Mucosa of descending colon (tissue), 3 donors: ENCODE data around the gene CNDP2. TPM values are rescaled to one million over a fixed set of nuclear protein-coding genes. Genes with fewer than 3 reads are reported as not detected.

Source experiments
- ATAC-seq: fragments of 200-7000 bp; cut with Tn5 transposase; one replicate; pipeline ENCODE4 v1.9.1; 2020; ENCODE audit warnings: mild to moderate bottlenecking, moderate library complexity
- DNase-seq, 3 donors: peaks; one replicate each; pipeline ENCODE4 v3.0.0-alpha.2; 2020
- H3K36me3 ChIP-seq: fragments of 200-600 bp; one replicate; pipeline ENCODE4 v1.8.0; 2021; ENCODE audit warnings: low read depth, mild to moderate bottlenecking
- H3K4me1 ChIP-seq: fragments of 200-600 bp; one replicate; pipeline ENCODE4 v1.8.0; 2021; ENCODE audit warnings: low read depth, mild to moderate bottlenecking
- H3K4me3 ChIP-seq: fragments of 200-600 bp; one replicate; pipeline ENCODE4 v1.8.0; 2021; ENCODE audit warnings: mild to moderate bottlenecking
- H3K9me3 ChIP-seq: fragments of 200-600 bp; one replicate; pipeline ENCODE4 v1.8.0; 2021; ENCODE audit warnings: mild to moderate bottlenecking
- CTCF ChIP-seq: fragments of 200-600 bp; IDR thresholded peaks from one replicate; pipeline ENCODE4 v1.8.0; 2022; ENCODE audit warnings: antibody characterized with exemption, mild to moderate bottlenecking
- intact Hi-C, 2 donors: fragments of 100-400 bp; cut with DNase I in 1 of 2; cut with micrococcal nuclease in 1 of 2; formaldehyde crosslinking; loops; one replicate each; pipeline versions ENCODE4 v1.11.0 to v1.11.1; 2022; cut with DNase I, micrococcal nuclease
- total RNA-seq, 3 donors: library from RNA; stranded (reverse); fragmentation: NEBNext Ultra II Directional in 2 of 3; extraction: Animal tissue kit (Norgen Biotek cat#: 25700) in 2 of 3; gene quantifications; one replicate each; pipeline versions ENCODE4 v1.2.1 to v1.2.4, GENCODE V29; 2021 to 2023
- donor health status: DM: no; HTN: no; CAD: no; lungs with moderate emphysema.
- donor health status: DM: no; HTN: no; CAD: no.
- donor health status: DM: no; HTN: yes; CAD: no.

CNDP2 gene
- total RNA-seq, 3 donors from 2014 or later, result 148 to 263 (median 244) TPM

- ATAC-seq, result no peak
- no peaks in the 10 kb centered on the region for H3K9me3 ChIP-seq
- H3K4me1 ChIP-seq, result no peaks in the 10 kb centered on the region
- DNase-seq, result no peak
- no peaks in the 10 kb centered on the region for H3K36me3 ChIP-seq
- TF ChIP-seq CTCF, result no peak
- H3K4me3 ChIP-seq, result no peak overlapping the region
- intact Hi-C loops, result no loop called here
These were observed 74.1 kb downstream of the CNDP2 start for GRCh38 chr18:74570266-74570665.

- no peaks in the 10 kb centered on the region for H3K4me1 ChIP-seq
- no peaks in the 10 kb centered on the region for H3K9me3 ChIP-seq
- H3K36me3 ChIP-seq, result no peaks in the 10 kb centered on the region
- no peak overlapping the region for H3K4me3 ChIP-seq
- ATAC-seq (no peak), DNase-seq (no peak)
- no peak for TF ChIP-seq CTCF
- intact Hi-C loops, result no loop called here
These were observed 75.9 kb downstream of the CNDP2 start for GRCh38 chr18:74571895-74572680.

GRCh38 chr18:74573053-74573452, 76.9 kb downstream of the CNDP2 start:
- Histone ChIP-seq H3K4me1 (no peaks in the 10 kb centered on the region), H3K9me3 (no peaks in the 10 kb centered on the region), H3K36me3 (no peaks in the 10 kb centered on the region), H3K4me3 (no peak overlapping the region)
- no peak for TF ChIP-seq CTCF
- ATAC-seq, result no peak
- intact Hi-C loops, result no loop called here
- no peak for DNase-seq

Other genes with a start within 250 kb of the CNDP2 start
- 100 to 1,000 TPM; 123 to 183 (median 126) TPM for gene CYB5A, start 204.4 kb upstream of the CNDP2 start, total RNA-seq
- not detected for gene C18orf63, start 180.5 kb upstream of the CNDP2 start, total RNA-seq
- under 1 TPM in 2 of 3 donors, not detected in 1; 0.14 to 0.98 TPM for gene DIPK1C, start 39.1 kb upstream of the CNDP2 start, total RNA-seq
- under 1 TPM; 0.19 to 0.32 (median 0.19) TPM for gene CNDP1, start 38.1 kb downstream of the CNDP2 start, total RNA-seq
- 10 to 100 TPM; 13.0 to 25.1 (median 18.8) TPM for gene ZNF407, start 101.5 kb downstream of the CNDP2 start, total RNA-seq